Uterus (tissue), 4 donors: ENCODE data around the gene SYS1. TPM values are rescaled to one million over a fixed set of nuclear protein-coding genes. Genes with fewer than 3 reads are reported as not detected.
A peak's percentile ranks its signal among the peaks of the same experiment; 100 is the strongest.

Experiments used
- DNase-seq, 2 donors: peaks; one replicate each; pipeline ENCODE4 v3.0.0-alpha.2; 2019 to 2020
- H3K27ac ChIP-seq, 2 donors: fragments of 200-600 bp; sonication (generic); 1 replicate in 1 of 2; 2 replicates in 1 of 2; pipeline ENCODE4 v1.5.1; 2016 to 2018
- H3K27me3 ChIP-seq, 2 donors: fragments of 200-600 bp; sonication (generic); one replicate each; pipeline ENCODE4 v1.5.1; 2018 to 2019; ENCODE audit warnings: control low read depth in 1 of 2
- H3K36me3 ChIP-seq, 2 donors: fragments of 200-600 bp; sonication (generic); one replicate each; pipeline ENCODE4 v1.5.1; 2019; ENCODE audit warnings: control low read depth in 1 of 2
- H3K4me1 ChIP-seq, 2 donors: fragments of 200-600 bp; sonication (generic); one replicate each; pipeline ENCODE4 v1.5.1; 2018 to 2019; ENCODE audit warnings: control low read depth in 1 of 2
- H3K4me3 ChIP-seq, 2 donors: fragments of 200-600 bp; sonication (generic); 1 replicate in 1 of 2; 2 replicates in 1 of 2; pipeline ENCODE4 v1.5.1; 2018 to 2019; ENCODE audit warnings: mild to moderate bottlenecking in 1 of 2
- H3K9me3 ChIP-seq, 2 donors: fragments of 200-600 bp; sonication (generic); one replicate each; pipeline ENCODE4 v1.5.1; 2019; ENCODE audit warnings: control low read depth in 1 of 2
- POLR2A ChIP-seq, 2 donors: fragments of 450-650 bp; IDR thresholded peaks; one replicate each; pipeline ENCODE4 v1.6.1; 2016; ENCODE audit warnings: antibody characterized with exemption in 2 of 2, mild to moderate bottlenecking in 1 of 2, moderate library complexity in 1 of 2
- intact Hi-C: fragments of 100-400 bp; cut with DNase I; formaldehyde crosslinking; loops from one replicate; pipeline ENCODE4 v1.15.1; 2023; ENCODE audit warnings: low total_unique reads
- total RNA-seq, 4 donors: library from RNA; depleted of rRNA in 3 of 4; stranded (reverse); fragments of >200 nt in 3 of 4; gene quantifications; one replicate each; pipeline versions ENCODE4 v1.1.0 to v1.2.4, GENCODE V29; 2014 to 2023
- TF ChIP-seq, protein P1 (sequence below), 4 experiments: fragments of 200-600 bp in 2 of 4; fragments of 450-650 bp in 2 of 4; sonication (generic) in 2 of 4; IDR thresholded peaks; one replicate each; pipeline ENCODE4 v1.5.1; 2016 to 2019; ENCODE audit warnings: antibody characterized with exemption in 4 of 4, mild to moderate bottlenecking in 2 of 4, moderate library complexity in 1 of 4
- donor health status: DM: yes; HTN: yes; CAD: no.

Gene SYS1
- total RNA-seq, 4 donors from 2014 or later, result 19.0 to 35.6 (median 25.0) TPM

DNA sequence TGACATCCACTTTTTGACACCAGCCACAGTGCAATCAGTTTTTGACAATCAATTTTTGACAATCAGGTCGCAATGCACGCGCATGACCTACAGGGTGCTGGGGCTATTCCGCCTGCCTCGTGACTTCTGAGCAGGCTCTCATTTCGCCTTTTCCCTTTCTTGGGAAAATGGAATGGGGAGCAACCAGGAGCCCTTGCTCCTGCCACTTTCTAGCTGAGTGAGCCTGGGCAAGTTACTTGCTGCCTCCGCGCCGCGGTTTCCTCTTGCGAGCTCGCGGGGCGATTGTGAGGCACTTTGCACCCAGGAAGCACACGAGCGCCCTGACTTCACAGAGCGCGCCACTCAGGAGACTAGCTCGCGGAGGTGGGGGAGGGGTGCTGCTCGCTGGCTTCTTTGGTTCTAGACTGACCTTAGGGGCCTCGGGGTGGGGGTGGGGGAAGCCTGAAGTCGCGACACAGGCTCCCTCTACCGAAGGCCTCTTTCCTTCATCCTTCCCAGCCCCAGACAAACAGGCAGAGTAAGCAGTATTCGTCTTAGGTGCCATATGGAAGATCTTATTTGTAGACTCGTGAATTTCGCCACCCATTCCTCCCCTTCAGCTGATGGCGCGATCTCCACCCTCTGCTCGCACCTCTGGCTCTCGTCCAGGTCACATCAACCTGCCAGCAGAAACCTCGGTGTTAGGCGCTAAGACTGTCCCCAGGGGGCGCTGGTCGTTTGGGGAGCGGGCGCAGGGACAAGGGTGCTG, 10.6 kb downstream of the SYS1 start:
- TF ChIP-seq, protein P1, sequence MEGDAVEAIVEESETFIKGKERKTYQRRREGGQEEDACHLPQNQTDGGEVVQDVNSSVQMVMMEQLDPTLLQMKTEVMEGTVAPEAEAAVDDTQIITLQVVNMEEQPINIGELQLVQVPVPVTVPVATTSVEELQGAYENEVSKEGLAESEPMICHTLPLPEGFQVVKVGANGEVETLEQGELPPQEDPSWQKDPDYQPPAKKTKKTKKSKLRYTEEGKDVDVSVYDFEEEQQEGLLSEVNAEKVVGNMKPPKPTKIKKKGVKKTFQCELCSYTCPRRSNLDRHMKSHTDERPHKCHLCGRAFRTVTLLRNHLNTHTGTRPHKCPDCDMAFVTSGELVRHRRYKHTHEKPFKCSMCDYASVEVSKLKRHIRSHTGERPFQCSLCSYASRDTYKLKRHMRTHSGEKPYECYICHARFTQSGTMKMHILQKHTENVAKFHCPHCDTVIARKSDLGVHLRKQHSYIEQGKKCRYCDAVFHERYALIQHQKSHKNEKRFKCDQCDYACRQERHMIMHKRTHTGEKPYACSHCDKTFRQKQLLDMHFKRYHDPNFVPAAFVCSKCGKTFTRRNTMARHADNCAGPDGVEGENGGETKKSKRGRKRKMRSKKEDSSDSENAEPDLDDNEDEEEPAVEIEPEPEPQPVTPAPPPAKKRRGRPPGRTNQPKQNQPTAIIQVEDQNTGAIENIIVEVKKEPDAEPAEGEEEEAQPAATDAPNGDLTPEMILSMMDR (IDR thresholded peaks at IDR 0.05), result peak; percentile 84 to 93 (median 90)
- TF ChIP-seq POLR2A (IDR thresholded peaks at IDR 0.05), result no peak
- peak overlapping the region; percentile 36 to 42 for H3K4me3 ChIP-seq
- no peaks in the 10 kb centered on the region for H3K9me3 ChIP-seq
- no peaks in the 10 kb centered on the region for H3K4me1 ChIP-seq
- H3K27ac ChIP-seq, result peak overlapping the region; percentile 66 to 80
- no peaks in the 10 kb centered on the region for H3K36me3 ChIP-seq
- DNase-seq, result peak; percentile 89
- no peaks in the 10 kb centered on the region for H3K27me3 ChIP-seq
- intact Hi-C loops, result no loop called here

DNA sequence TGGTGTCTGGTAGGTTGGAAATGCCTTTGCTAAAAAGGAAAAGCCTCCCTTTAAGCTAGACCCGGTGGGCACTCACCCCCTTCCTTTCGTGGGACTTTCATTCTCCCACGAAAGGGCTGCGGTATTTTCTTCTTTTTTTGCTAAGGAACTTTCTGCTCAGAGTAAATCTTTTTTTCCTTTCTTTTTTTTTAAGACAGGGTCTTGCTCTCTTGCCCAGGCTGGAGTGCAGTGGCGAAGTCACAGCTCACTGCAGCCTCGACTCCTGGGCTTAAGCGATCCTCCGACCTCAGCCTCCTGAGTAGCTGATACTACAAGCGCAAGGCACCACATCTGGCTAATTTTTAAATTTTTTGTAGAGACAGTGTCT, 11.1 kb downstream of the SYS1 start:
- TF ChIP-seq, protein P1 (IDR thresholded peaks at IDR 0.05), result no peak
- TF ChIP-seq POLR2A (IDR thresholded peaks at IDR 0.05), result no peak
- Histone ChIP-seq H3K36me3 (no peaks in the 10 kb centered on the region), H3K9me3 (no peaks in the 10 kb centered on the region), H3K4me3 (peak overlapping the region; percentile 36 to 42), H3K27ac (peak overlapping the region; percentile 66 to 80), H3K27me3 (no peaks in the 10 kb centered on the region), H3K4me1 (no peaks in the 10 kb centered on the region)
- no peak for DNase-seq
- intact Hi-C loops, result no loop called here

DNA sequence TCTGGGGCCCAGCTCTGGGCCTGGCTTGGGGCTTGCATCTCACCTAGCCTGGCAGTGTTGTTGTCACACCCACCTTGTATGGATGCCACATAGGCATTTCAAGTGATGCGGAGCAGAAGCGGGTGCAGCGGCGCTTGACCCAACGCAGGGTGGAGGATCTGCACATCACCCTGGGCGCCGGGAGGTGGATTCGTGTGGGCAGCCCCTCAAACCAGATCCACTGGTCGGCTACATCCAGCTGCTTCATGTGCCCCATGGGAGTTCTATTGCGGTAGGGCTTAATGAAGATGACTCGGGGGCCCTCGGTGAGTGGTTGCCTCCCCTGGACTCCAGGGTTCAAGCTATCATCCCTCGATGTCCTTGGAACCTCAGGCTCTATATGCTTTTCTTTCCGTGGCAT, 12.0 kb downstream of the SYS1 start:
- Histone ChIP-seq H3K27ac (no peak overlapping the region), H3K4me1 (no peaks in the 10 kb centered on the region), H3K36me3 (no peaks in the 10 kb centered on the region), H3K4me3 (no peak overlapping the region), H3K27me3 (no peaks in the 10 kb centered on the region), H3K9me3 (no peaks in the 10 kb centered on the region)
- DNase-seq, result no peak
- intact Hi-C loops, result no loop called here
- TF ChIP-seq, protein P1 (IDR thresholded peaks at IDR 0.05), result no peak
- TF ChIP-seq POLR2A (IDR thresholded peaks at IDR 0.05), result no peak

DNA sequence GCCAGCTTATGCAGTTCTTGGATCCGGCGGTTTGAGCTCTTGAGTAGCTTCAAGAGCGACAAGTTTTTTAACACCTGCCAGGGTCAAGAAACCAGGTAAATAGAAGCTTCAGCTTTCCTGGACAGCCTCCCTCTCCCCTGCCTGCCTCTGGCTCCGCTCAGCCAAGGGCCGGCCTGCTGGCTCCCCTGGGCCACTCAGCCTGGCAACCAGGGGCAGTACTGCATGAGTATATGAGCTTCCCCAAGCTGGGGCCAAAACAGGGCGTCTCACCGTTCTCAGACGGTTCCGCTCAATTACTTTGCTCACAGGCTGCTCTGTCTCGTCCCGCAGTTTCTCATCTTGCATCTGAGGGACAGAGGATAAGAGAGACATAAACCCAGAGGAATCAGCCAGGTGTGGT, 14.3 kb downstream of the SYS1 start:
- Histone ChIP-seq H3K9me3 (no peaks in the 10 kb centered on the region), H3K4me1 (no peaks in the 10 kb centered on the region), H3K27me3 (no peaks in the 10 kb centered on the region), H3K4me3 (no peak overlapping the region), H3K27ac (no peak overlapping the region), H3K36me3 (no peaks in the 10 kb centered on the region)
- TF ChIP-seq, protein P1 (IDR thresholded peaks at IDR 0.05), result no peak
- TF ChIP-seq POLR2A (IDR thresholded peaks at IDR 0.05), result no peak
- intact Hi-C loops, result no loop called here
- DNase-seq, result no peak

DNA sequence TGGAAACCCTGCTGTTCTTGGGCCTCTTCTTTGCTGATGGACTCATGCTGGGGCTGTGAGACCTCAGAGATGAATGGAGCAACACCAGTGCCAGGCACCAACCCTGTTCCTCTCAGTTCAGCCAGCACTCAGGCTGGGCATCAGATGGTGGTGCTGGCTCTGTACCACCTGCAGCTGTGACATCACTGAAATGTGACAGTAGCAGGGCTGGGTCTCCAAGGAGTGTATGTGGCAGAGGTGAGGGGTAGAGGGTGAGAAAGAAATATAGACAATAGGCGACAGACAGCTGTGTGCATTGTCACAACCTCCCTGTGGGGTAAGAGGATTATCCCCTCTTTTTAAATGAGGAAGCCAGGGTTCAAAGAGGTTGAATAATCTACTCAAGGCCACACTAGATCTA, 15.2 kb downstream of the SYS1 start, which contains the start of gene TP53TG5:
TSS of gene TP53TG5 (minus strand) at position 135 of the 400 bp plus-strand sequence. CDS start at position 46, 89 bp downstream.
- Histone ChIP-seq H3K36me3 (no peaks in the 10 kb centered on the region), H3K27ac (no peak within 1 kb of the TSS), H3K4me3 (no peak within 1 kb of the TSS), H3K27me3 (no peaks in the 10 kb centered on the region), H3K9me3 (no peaks in the 10 kb centered on the region), H3K4me1 (no peaks in the 10 kb centered on the region)
- no peak for DNase-seq
- no peak for TF ChIP-seq POLR2A (IDR thresholded peaks at IDR 0.05)
- intact Hi-C loops, result no loop called here
